A549 treated with AZD9567 at 1 μM for 4 hours (cell line): ENCODE data around the gene ENDOG. TPM values are rescaled to one million over a fixed set of nuclear protein-coding genes. Genes with fewer than 3 reads are reported as not detected.

Source experiments
- total RNA-seq: library from RNA; stranded (reverse); fragments of 200-300 nt; extraction: Qiagen RNA extraction; gene quantifications from 5 replicates; pipeline ENCODE4 v1.2.3, GENCODE V29; 2022; ENCODE audit not compliant: insufficient read depth

ENDOG gene
- total RNA-seq = 26.0 to 34.7 TPM (median 31.6 TPM) in 5 replicates

DNA sequence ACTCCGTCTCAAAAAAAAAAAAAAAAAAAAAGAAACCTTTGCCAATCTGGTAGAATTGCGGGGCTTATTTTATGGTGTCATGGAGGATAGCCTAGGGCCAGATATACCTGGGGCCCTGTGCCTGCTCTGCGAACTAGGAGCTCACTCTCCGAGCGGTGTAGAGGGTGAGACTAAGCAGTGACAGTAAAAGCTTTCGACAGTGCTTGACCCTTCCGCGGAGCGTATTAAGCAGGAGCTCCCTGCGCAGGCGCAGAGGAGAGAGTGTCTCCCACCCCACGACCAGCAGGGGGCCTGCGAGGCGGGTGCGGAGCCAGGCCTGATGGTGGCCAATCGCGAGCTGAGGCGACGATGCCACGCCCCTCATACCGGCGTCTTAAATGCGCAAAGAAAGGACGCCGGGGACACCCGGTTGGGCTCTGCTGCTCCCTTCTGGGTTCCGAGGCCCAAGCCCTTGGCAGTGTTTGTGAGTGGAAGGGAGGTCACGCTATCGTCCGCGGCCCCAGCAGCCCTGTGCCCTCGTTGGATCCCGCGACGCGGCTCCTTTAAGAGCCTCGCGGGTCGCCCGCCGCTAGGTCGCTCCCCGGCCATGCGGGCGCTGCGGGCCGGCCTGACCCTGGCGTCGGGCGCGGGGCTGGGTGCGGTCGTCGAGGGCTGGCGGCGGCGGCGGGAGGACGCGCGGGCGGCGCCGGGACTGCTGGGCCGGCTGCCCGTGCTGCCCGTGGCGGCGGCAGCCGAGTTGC lies at the start of gene ENDOG:
TSS of gene ENDOG (plus strand) at position 402 of the 740 bp plus-strand sequence. CDS start at position 587, 185 bp downstream.

DNA sequence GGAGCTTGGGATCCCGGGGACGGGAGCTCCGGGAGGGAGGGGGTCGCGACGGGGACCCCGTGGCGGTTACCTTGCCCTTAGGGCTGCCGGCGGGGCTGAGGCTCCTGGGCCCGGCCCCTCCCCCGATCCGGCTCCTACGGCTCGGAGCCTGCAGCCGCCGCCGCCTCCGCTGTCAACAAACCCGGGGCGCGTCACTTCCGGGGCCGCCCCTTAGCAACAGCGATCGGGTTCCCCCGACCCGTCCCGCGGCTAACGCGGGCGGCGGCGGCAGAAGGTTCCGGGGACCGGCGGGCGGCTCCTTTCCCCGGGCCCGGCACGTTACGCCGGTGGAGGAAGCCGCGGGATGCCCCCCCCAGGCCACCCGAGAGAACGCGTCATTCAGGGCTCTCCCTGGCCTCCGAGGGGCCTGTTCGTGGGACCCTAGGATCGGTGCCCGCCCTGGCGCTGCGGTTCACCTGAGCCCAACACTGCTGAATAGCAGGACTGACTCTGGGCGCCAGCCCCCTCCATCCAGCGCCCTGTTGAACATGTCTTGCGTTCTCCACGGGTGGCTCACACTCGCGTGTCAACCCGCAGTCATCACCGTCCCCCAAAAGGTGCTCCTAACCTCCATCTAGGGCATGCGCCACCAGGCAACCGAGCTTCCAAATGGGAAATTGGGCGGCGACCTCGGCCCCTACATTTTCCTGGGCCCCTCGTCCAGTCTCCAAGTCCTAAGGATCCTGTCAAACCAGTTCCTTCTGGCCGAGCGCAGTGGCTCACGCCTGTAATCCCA lies 46.4 kb upstream of the ENDOG start, which contains the start of gene ZER1:
TSS of gene ZER1 (minus strand) at position 183 of the 775 bp plus-strand sequence. CDS start 16,362 bp downstream, outside the sequence.

DNA sequence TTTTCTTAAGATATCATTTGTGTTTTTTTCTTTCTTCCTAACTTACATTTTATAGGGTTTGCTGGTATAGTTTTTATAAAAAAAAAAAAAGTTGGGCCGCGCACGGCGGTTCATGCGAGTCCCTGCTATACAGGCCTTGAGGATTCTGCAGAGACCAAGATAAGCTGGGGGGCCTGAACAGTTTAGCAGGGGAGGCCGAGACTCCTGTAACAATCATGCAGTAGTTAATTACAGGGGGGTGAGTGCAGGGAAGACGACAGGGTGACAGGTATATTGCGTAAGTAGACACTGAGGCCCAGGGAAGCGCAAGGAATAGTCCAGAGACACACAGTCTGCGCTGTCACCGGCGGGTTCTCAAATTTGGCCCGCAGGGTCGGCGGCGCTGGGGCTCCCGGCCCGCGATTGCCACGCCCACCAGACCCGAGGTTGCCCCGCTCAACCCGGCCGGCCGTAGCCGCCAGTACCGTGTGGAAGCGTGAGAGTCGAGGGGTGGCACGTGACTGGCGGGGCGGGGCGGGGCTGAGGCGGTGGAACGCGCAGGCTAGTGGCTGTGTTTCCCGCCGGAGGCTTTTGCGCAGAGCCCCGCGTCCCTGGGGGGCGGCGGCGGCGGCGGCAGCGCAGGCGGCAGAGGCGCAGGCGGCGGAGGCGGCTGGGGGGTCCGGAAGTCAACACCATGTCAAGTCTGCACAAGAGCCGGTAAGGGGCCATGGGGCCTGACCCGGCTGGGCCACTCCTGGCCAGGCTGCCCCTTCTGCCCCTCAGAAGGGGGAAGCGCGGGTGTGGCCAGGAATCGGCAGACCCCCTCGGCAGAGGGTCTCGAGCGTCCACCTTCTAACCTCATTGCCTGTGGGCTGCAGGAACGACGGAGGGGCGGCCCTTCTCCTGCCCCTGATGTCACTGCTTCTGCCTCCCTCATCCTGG lies 31.4 kb upstream of the ENDOG start, which contains the start of gene TBC1D13:
TSS of gene TBC1D13 (plus strand) at position 573 of the 921 bp plus-strand sequence. CDS start at position 674, 101 bp downstream.

DNA sequence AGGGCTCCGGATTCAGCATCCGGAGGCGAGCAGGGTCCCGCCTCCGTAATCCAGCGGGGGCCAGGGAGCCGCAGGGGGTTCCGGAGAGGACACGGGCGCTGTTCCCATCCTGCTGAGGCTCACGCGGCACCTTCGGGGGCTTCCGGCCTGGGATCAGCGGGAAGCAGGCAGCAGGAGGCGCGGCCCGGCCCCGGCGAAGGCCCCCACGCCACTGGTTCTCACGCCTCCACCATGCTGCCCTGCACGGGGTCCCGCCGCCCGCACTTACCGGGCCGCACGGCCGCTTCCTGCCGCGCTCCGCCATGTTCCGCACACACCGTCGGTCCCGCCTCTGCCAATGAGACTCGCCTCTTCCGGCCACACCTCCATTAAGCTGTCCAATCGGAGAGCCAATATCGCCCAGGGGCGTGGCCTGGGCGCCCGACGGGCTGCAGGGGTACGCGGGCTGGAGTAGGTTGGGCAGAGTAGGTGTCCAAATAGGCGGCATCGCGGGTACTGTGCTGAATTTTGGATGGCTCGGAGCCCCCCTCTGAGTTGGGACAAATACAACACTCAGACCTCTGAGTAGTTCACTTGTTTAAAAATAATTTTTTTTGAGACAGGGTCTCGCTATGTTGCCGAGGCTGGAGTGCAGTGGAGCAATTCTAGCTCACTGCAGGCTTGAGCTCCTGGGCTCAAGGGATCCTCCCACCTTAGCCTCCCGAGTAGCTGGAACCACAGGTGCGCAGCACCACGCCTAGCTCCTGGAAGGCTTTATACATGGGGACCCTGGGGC lies 11.4 kb downstream of the ENDOG start, which contains the start of gene SPOUT1:
TSS of gene SPOUT1 (minus strand) at position 318 of the 775 bp plus-strand sequence. CDS start at position 304, 14 bp downstream.

Other genes with a start within 250 kb of the ENDOG start
- gene DYNC2I2, start 161.7 kb upstream of the ENDOG start, total RNA-seq = 97.1 to 147 TPM (median 136 TPM) in 5 replicates
- 386 to 554 TPM (median 400 TPM) in 5 replicates for gene SET, start 129.3 kb upstream of the ENDOG start, total RNA-seq
- 11.4 to 17.0 TPM (median 15.6 TPM) in 5 replicates for gene PKN3, start 116.0 kb upstream of the ENDOG start, total RNA-seq
- 53.6 to 103 TPM (median 94.4 TPM) in 5 replicates for gene ZDHHC12, start 94.4 kb upstream of the ENDOG start, total RNA-seq
- gene ZER1, start 46.6 kb upstream of the ENDOG start, total RNA-seq = 15.0 to 17.6 TPM (median 16.3 TPM) in 5 replicates
- gene TBC1D13, start 31.2 kb upstream of the ENDOG start, total RNA-seq = 16.8 to 21.5 TPM (median 21.0 TPM) in 5 replicates
- gene SPOUT1, start 11.3 kb downstream of the ENDOG start, total RNA-seq = 13.8 to 53.8 TPM (median 51.2 TPM) in 5 replicates
- gene KYAT1, start 63.5 kb downstream of the ENDOG start, total RNA-seq = 10.6 to 17.9 TPM (median 11.7 TPM) in 5 replicates
- gene LRRC8A, start 63.6 kb downstream of the ENDOG start, total RNA-seq = 75.4 to 98.6 TPM (median 92.6 TPM) in 5 replicates
- gene PHYHD1, start 102.5 kb downstream of the ENDOG start, total RNA-seq = 0.15 to 0.24 TPM in 2 of 5 replicates, not detected in the others
- 26.2 to 39.9 TPM (median 37.0 TPM) in 5 replicates for gene DOLK, start 129.1 kb downstream of the ENDOG start, total RNA-seq
- 37.7 to 54.3 TPM (median 41.8 TPM) in 5 replicates for gene NUP188, start 129.2 kb downstream of the ENDOG start, total RNA-seq
- 42.4 to 59.2 TPM (median 56.2 TPM) in 5 replicates for gene SH3GLB2, start 209.8 kb downstream of the ENDOG start, total RNA-seq
- gene MIGA2, start 218.1 kb downstream of the ENDOG start, total RNA-seq = 11.1 to 18.2 TPM (median 16.4 TPM) in 5 replicates